Cardiac muscle cell (in vitro differentiated cells and primary cell): Measurements from ENCODE around the gene DKC1. TPM values are rescaled to one million over a fixed set of nuclear protein-coding genes. Genes with fewer than 3 reads are reported as not detected.

ENCODE experiments used
- DNase-seq, 2 donors: peaks; one replicate each; pipeline versions ENCODE4 v3.0.0 to v3.0.0-alpha.2; 2010 to 2017; ENCODE audit warnings: low read depth in 1 of 2, low spot score in 1 of 2
- H3K27ac ChIP-seq: fragments of 200-600 bp; sonication (generic); 2 replicates; pipeline ENCODE4 v1.5.1; 2016
- H3K27me3 ChIP-seq: fragments of 200-600 bp; sonication (generic); 2 replicates; pipeline ENCODE4 v1.6.0; 2016; ENCODE audit warnings: control low read depth
- H3K36me3 ChIP-seq: fragments of 200-600 bp; sonication (generic); 2 replicates; pipeline ENCODE4 v1.5.1; 2016; ENCODE audit warnings: control low read depth
- H3K4me1 ChIP-seq: fragments of 200-600 bp; sonication (generic); 2 replicates; pipeline ENCODE4 v1.8.1; 2017; ENCODE audit warnings: low read depth, mild to moderate bottlenecking, mixed run types
- H3K4me3 ChIP-seq: fragments of 200-600 bp; sonication (generic); 2 replicates; pipeline ENCODE4 v1.5.1; 2016; ENCODE audit warnings: mild to moderate bottlenecking
- H3K9me3 ChIP-seq: fragments of 200-600 bp; sonication (generic); 2 replicates; pipeline ENCODE4 v1.5.1; 2017; ENCODE audit warnings: low read depth, mild to moderate bottlenecking, control low read depth
- polyA plus RNA-seq: library from polyadenylated mRNA; unstranded; fragments of >200 nt; fragmentation: Nextera tagmentation; extraction: Ambion mirVana; gene quantifications from 2 replicates; pipeline ENCODE4 v1.2.1, GENCODE V29; 2016
- total RNA-seq: library from RNA; depleted of rRNA; stranded (reverse); fragments of >200 nt; gene quantifications from 2 replicates; pipeline ENCODE4 v1.2.3, GENCODE V29; 2016
- TF ChIP-seq, protein P1 (sequence below): IDR thresholded peaks from 2 replicates; pipeline ENCODE4 v1.5.1; 2012; ENCODE audit warnings: low read depth, mild to moderate bottlenecking, low read length

Gene DKC1
- total and polyA plus RNA-seq, 2 experiments from 2014 or later = 22.8 to 30.9 TPM

DNA sequence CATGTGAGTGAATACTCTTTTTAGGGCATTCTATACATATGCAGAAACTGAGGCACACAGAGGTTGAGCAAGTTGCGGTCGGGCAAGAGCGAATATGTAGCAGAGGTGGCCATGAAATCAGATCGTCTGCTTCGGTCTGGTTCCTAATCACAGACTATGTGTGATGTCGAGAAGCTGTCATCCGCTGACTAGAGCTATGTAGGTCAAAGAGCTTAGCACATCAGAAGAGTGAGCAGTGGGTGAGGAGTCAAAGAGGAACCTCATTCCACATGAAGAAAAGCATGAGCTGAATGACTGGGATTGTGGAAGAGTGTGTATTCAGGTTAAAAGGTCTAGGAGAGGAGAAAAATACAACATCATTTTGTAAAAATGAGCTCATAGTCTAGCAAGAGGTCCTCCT is 30.8 kb upstream of the DKC1 start:
- Histone ChIP-seq H3K4me1 (no peaks in the 10 kb centered on the region), H3K36me3 (no peaks in the 10 kb centered on the region), H3K4me3 (no peak overlapping the region), H3K9me3 (no peaks in the 10 kb centered on the region), H3K27ac (no peak overlapping the region), H3K27me3 (no peaks in the 10 kb centered on the region)
- DNase-seq = peak in 1 of 2 donors; percentile 65
- TF ChIP-seq, protein P1, sequence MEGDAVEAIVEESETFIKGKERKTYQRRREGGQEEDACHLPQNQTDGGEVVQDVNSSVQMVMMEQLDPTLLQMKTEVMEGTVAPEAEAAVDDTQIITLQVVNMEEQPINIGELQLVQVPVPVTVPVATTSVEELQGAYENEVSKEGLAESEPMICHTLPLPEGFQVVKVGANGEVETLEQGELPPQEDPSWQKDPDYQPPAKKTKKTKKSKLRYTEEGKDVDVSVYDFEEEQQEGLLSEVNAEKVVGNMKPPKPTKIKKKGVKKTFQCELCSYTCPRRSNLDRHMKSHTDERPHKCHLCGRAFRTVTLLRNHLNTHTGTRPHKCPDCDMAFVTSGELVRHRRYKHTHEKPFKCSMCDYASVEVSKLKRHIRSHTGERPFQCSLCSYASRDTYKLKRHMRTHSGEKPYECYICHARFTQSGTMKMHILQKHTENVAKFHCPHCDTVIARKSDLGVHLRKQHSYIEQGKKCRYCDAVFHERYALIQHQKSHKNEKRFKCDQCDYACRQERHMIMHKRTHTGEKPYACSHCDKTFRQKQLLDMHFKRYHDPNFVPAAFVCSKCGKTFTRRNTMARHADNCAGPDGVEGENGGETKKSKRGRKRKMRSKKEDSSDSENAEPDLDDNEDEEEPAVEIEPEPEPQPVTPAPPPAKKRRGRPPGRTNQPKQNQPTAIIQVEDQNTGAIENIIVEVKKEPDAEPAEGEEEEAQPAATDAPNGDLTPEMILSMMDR = no peak

DNA sequence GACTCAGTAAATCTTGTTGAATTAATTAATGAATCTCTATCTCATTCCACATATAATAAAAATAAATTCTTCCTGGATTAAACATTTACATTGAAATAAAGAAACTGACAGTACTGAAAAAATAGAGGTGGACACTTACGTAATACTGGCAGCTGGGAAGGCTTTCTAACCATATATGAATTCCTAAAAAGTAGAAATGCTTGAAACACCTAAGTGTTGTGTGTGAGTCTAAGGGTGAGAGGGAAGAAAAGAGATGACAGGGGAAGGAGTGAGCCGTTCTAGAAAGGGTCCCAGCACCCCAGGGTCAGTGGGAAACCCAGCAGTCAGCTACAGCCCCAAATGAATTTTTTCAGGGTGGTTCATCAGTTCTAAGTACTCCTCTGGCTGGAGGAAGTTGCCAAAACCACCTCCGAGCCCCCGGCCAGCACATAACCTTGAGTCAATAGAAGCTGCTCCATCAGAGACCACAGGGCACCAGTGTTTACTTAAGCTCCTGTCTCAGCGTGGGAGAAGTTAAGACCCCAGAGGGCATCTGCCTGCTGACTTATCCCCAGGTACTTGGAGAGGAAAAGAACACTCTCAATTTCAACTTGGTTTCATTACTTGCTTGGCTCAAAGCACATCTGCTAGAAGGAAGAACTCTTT is 30.1 kb upstream of the DKC1 start:
- no peaks in the 10 kb centered on the region for H3K36me3 ChIP-seq
- H3K4me1 ChIP-seq = no peaks in the 10 kb centered on the region
- no peak overlapping the region for H3K4me3 ChIP-seq
- no peaks in the 10 kb centered on the region for H3K9me3 ChIP-seq
- H3K27me3 ChIP-seq = no peaks in the 10 kb centered on the region
- TF ChIP-seq, protein P1 = no peak
- H3K27ac ChIP-seq = no peak overlapping the region
- peak in 1 of 2 donors; percentile 39 for DNase-seq

DNA sequence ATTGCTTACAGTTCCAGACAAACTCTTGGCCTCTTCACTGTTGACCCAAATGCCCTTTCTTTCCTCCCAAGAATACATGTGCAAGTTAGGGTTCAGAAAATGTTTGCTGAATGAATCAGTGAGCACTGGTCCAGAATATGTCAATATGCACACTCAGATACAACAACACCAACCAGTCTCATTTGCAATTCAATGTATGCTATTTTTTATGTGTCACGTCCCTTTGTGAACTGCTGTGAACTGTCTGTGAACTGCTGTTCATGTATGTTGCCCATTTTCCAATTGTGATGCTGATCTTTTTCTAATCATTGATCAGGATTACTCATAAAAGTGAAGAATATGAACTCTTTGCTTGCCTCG is 29.6 kb upstream of the DKC1 start:
- TF ChIP-seq, protein P1 = no peak
- no peaks in the 10 kb centered on the region for H3K36me3 ChIP-seq
- H3K4me3 ChIP-seq = no peak overlapping the region
- no peak overlapping the region for H3K27ac ChIP-seq
- H3K4me1 ChIP-seq = no peaks in the 10 kb centered on the region
- H3K27me3 ChIP-seq = no peaks in the 10 kb centered on the region
- no peak for DNase-seq
- no peaks in the 10 kb centered on the region for H3K9me3 ChIP-seq

DNA sequence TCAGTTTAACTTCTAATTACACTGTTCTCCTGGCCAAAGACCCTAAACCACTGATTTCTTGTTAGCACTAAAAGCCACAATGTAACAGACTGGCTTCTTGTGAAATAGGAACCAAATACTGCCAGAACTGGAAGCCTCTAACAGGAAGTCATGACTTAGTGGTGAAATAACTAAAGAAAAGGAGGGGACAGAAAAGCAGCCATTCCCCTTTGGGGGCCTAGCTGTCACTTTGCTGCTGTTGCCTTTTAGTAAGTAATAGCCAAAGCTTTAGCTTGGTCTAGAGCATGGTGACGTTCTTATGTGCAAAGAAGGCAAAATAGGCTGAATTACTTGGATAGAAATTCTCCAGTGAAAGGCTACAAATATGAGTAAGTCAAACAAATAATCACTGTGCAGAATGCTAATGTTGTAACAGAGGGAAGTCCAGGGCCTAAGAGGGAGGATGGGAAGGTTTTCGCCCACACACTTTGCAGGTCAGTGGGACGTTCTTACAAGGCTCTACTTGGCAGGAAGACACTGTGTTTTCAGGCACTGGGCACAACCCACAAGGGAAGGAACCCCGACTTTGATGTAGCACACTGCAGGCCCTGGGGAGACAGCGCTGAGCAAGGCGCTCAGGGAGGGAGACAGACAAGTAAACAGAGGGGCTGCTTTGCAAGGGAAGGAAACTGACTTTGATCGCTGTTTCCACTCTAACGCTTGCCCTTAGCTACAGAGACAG is 28.4 kb upstream of the DKC1 start:
- peak in 1 of 2 donors; percentile 84 for DNase-seq
- Histone ChIP-seq H3K27ac (no peak overlapping the region), H3K4me1 (no peaks in the 10 kb centered on the region), H3K36me3 (no peaks in the 10 kb centered on the region), H3K4me3 (no peak overlapping the region), H3K27me3 (no peaks in the 10 kb centered on the region), H3K9me3 (no peaks in the 10 kb centered on the region)
- TF ChIP-seq, protein P1 = no peak

DNA sequence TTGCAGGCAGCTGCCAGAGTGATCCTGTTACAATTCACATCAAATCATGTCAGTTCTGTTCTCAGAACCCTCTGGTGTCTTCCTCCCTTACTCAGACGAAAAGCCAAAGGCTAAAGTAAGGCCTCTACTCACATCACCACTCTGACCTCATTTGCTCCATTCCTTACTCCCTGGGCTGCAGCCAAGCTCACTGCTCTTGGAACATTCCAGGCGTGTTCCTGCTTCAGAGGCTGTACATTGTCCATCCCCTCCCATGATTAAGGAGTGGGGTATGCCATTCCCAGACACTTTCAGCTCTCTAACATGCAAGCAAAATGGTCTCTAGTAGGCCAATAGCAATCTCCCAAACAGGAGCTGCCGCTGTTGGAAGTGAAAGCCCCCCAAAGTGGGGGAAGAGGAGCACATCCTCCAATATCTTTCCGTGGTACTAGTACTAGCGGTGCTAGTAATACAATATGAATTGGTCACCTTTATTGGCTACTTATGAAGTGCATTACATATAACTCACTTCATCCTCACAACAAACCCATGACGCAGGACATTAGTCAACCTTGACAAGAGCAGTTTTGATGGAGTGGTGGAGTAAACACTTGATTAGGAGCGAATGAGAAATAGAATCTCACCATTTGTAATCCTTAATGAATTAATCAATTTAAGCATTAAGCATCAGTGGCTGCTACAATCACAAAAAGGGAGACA is 26.8 kb upstream of the DKC1 start:
- Histone ChIP-seq H3K27me3 (no peaks in the 10 kb centered on the region), H3K4me1 (no peaks in the 10 kb centered on the region), H3K9me3 (no peaks in the 10 kb centered on the region), H3K4me3 (no peak overlapping the region), H3K27ac (no peak overlapping the region), H3K36me3 (no peaks in the 10 kb centered on the region)
- TF ChIP-seq, protein P1 = no peak
- peak in 1 of 2 donors; percentile 94 for DNase-seq
